ENCODE measurements around the gene TBC1D21.

DNA sequence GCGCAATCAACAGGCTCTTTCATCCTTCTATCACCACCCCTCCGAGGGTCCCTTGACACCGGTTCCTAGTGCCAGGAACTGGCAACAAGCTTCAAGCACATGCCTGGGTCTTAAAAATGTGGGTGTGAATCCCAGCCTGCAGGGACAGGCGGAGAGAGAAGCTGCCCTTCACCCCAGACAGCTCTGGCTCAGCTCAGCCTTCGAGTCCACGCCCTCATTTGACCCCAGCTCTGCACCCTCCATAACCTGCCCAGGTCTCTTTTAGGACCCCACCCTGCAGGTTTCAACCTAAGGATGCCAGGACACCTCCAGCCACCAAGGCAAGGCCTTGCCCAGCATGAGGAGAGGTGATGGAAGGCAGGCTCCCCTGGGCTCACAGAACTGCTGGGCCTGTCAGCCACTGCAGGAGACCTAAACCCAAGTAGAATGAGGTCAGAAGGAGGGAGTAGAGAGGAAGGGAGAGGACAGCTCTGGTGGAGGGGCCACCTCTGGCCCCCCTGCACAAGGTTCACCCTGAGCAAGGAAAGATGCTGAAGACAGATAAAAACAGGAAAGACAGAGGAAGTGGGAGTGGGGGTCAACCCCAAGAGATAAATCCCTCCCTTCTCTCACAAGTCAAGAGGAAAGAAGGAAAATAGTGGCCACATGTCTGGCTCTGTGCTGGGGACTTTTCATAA, 50.3 kb downstream of the TBC1D21 start:
- no peak for TF ChIP-seq POLR2A (IDR thresholded peaks at IDR 0.05)
- TF ChIP-seq, protein P1, sequence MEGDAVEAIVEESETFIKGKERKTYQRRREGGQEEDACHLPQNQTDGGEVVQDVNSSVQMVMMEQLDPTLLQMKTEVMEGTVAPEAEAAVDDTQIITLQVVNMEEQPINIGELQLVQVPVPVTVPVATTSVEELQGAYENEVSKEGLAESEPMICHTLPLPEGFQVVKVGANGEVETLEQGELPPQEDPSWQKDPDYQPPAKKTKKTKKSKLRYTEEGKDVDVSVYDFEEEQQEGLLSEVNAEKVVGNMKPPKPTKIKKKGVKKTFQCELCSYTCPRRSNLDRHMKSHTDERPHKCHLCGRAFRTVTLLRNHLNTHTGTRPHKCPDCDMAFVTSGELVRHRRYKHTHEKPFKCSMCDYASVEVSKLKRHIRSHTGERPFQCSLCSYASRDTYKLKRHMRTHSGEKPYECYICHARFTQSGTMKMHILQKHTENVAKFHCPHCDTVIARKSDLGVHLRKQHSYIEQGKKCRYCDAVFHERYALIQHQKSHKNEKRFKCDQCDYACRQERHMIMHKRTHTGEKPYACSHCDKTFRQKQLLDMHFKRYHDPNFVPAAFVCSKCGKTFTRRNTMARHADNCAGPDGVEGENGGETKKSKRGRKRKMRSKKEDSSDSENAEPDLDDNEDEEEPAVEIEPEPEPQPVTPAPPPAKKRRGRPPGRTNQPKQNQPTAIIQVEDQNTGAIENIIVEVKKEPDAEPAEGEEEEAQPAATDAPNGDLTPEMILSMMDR (IDR thresholded peaks at IDR 0.05): no peak
- TF ChIP-seq EP300 (IDR thresholded peaks at IDR 0.05): no peak
